Body of pancreas (tissue), 4 donors: ENCODE measurements around the gene ARHGAP24. TPM values are rescaled to one million over a fixed set of nuclear protein-coding genes. Genes with fewer than 3 reads are reported as not detected.

Source experiments
- ATAC-seq: fragments of 150-250 bp; one replicate; pipeline ENCODE4 v1.9.1; 2016
- DNase-seq, 4 donors: peaks; one replicate each; pipeline ENCODE4 v3.0.0-alpha.2; 2019
- H3K27ac ChIP-seq, 4 donors: fragments of 200-600 bp; sonication (generic); 1 replicate in 3 of 4; 2 replicates in 1 of 4; pipeline versions ENCODE4 v1.5.1 to v1.6.1; 2016 to 2019; ENCODE audit warnings: mild to moderate bottlenecking in 1 of 4, mixed read lengths in 1 of 4, moderate library complexity in 1 of 4
- H3K27me3 ChIP-seq, 2 donors: fragments of 200-600 bp; sonication (generic); one replicate each; pipeline ENCODE4 v1.6.0; 2016; ENCODE audit warnings: mild to moderate bottlenecking in 1 of 2
- H3K36me3 ChIP-seq, 2 donors: fragments of 200-600 bp; sonication (generic); replicated peaks in 1 of 2; 2 replicates each; pipeline ENCODE4 v1.5.1; 2016; ENCODE audit warnings: low read depth in 2 of 2; ENCODE audit not compliant: insufficient read depth in 1 of 2
- H3K4me1 ChIP-seq: fragments of 200-600 bp; sonication (generic); one replicate; pipeline ENCODE4 v1.6.0; 2016
- H3K4me3 ChIP-seq, 2 donors: fragments of 200-600 bp; sonication (generic); 1 replicate in 1 of 2; 2 replicates in 1 of 2; pipeline ENCODE4 v1.5.1; 2016 to 2019
- H3K9me3 ChIP-seq, 3 donors: fragments of 200-600 bp; sonication (generic); 1 replicate in 2 of 3; 2 replicates in 1 of 3; pipeline ENCODE4 v1.5.1; 2016
- CTCF ChIP-seq, 7 experiments: fragments of 450-650 bp in 4 of 7; fragments of 200-600 bp in 3 of 7; sonication (generic) in 3 of 7; IDR thresholded peaks; one replicate each; pipeline ENCODE4 v1.5.1; 2016 to 2019; ENCODE audit warnings: antibody characterized with exemption in 7 of 7
- POLR2A ChIP-seq, 3 donors: fragments of 450-650 bp; IDR thresholded peaks; one replicate each; pipeline ENCODE4 v1.6.1; 2016; ENCODE audit warnings: antibody characterized with exemption in 3 of 3, mild to moderate bottlenecking in 2 of 3
- WGBS, 2 donors: methylation state at CpG; one replicate each; pipeline ENCODE4 v1.1.5; 2017; 5-methylcytosine and 5-hydroxymethylcytosine counted together
- intact Hi-C: fragments of 100-400 bp; cut with DNase I; formaldehyde crosslinking; loops from one replicate; pipeline ENCODE4 v1.15.1; 2023
- total RNA-seq, 2 donors: library from RNA; depleted of rRNA; stranded (reverse); fragments of >200 nt; gene quantifications; one replicate each; pipeline ENCODE4 v1.1.0, GENCODE V29; 2016

Gene ARHGAP24
- total RNA-seq, 2 donors from 2014 or later = 43.3 to 113 TPM

GRCh38 chr4:85448906-85449890 is 25.8 kb upstream of the ARHGAP24 start:
- Histone ChIP-seq H3K4me3 (no peak overlapping the region), H3K27me3 (no peaks in the 10 kb centered on the region), H3K4me1 (no peaks in the 10 kb centered on the region), H3K36me3 (no peaks in the 10 kb centered on the region), H3K9me3 (no peaks in the 10 kb centered on the region), H3K27ac (no peak overlapping the region)
- TF ChIP-seq POLR2A (IDR thresholded peaks at IDR 0.05) (no peak), CTCF (IDR thresholded peaks at IDR 0.05) (no peak)
- ATAC-seq (no peak), DNase-seq (no peak)
- 63 to 65% methylated on average over 6 of the region's 6 CpGs for WGBS, 2 donors
- intact Hi-C loops = no loop called here

GRCh38 chr4:85452058-85452731 is 22.8 kb upstream of the ARHGAP24 start:
- TF ChIP-seq CTCF (IDR thresholded peaks at IDR 0.05) (no peak), POLR2A (IDR thresholded peaks at IDR 0.05) (no peak)
- ATAC-seq = no peak
- WGBS, 2 donors = 20 to 26% methylated on average over 3 of the region's 3 CpGs
- intact Hi-C loops = no loop called here
- DNase-seq = no peak
- no peak overlapping the region for H3K4me3 ChIP-seq
- no peak overlapping the region for H3K27ac ChIP-seq
- no peaks in the 10 kb centered on the region for H3K4me1 ChIP-seq
- H3K27me3 ChIP-seq = no peaks in the 10 kb centered on the region
- H3K9me3 ChIP-seq = no peaks in the 10 kb centered on the region
- H3K36me3 ChIP-seq = no peaks in the 10 kb centered on the region

- no peak overlapping the region for H3K4me3 ChIP-seq
- no peaks in the 10 kb centered on the region for H3K27me3 ChIP-seq
- DNase-seq (no peak), ATAC-seq (no peak)
- intact Hi-C loops = no loop called here
- no peaks in the 10 kb centered on the region for H3K36me3 ChIP-seq
- H3K4me1 ChIP-seq = peaks cover 27% of the 10 kb centered on the region
- TF ChIP-seq CTCF (IDR thresholded peaks at IDR 0.05) (no peak), POLR2A (IDR thresholded peaks at IDR 0.05) (no peak)
- H3K27ac ChIP-seq = no peak overlapping the region
- no peaks in the 10 kb centered on the region for H3K9me3 ChIP-seq
Observed at GRCh38 chr4:85455942-85456341, 19.0 kb upstream of the ARHGAP24 start.

GRCh38 chr4:85457752-85458467 is 17.0 kb upstream of the ARHGAP24 start:
- ATAC-seq (peak; percentile 57), DNase-seq (peak in 2 of 4 donors; percentile 12 to 31)
- intact Hi-C loops = no loop called here
- H3K4me3 ChIP-seq = no peak overlapping the region
- H3K9me3 ChIP-seq = no peaks in the 10 kb centered on the region
- H3K27me3 ChIP-seq = no peaks in the 10 kb centered on the region
- no peaks in the 10 kb centered on the region for H3K36me3 ChIP-seq
- H3K4me1 ChIP-seq = peaks cover 27% of the 10 kb centered on the region
- H3K27ac ChIP-seq = peak overlapping the region in 2 of 4 donors; percentile 6 to 26
- TF ChIP-seq POLR2A (IDR thresholded peaks at IDR 0.05) = no peak
- TF ChIP-seq CTCF (IDR thresholded peaks at IDR 0.05) = no peak
- WGBS, 2 donors = 59 to 61% methylated on average over 5 of the region's 5 CpGs
